Brain microvascular endothelial cell (primary cell): Measurements from ENCODE around the gene DAD1.
A peak's percentile ranks its signal among the peaks of the same experiment; 100 is the strongest.

Experiments
- DNase-seq: peaks from one replicate; pipeline ENCODE4 v3.0.0-alpha.2; 2020
- H3K27ac ChIP-seq: fragments of 250-450 bp; sonication (Bioruptor Pico); 2 replicates; pipeline ENCODE4 v1.5.1; 2020; ENCODE audit warnings: mild to moderate bottlenecking, moderate library complexity
- H3K27me3 ChIP-seq: fragments of 250-450 bp; sonication (Bioruptor Pico); replicated peaks from 2 replicates; pipeline ENCODE4 v1.5.1; 2020; ENCODE audit warnings: mild to moderate bottlenecking
- H3K36me3 ChIP-seq: fragments of 250-450 bp; sonication (Bioruptor Pico); replicated peaks from 2 replicates; pipeline ENCODE4 v1.5.1; 2020; ENCODE audit warnings: mild to moderate bottlenecking
- H3K4me3 ChIP-seq: 2 replicates; pipeline ENCODE4 v1.5.1; 2011; ENCODE audit warnings: low read depth, mild to moderate bottlenecking, control low read depth, low read length, moderate library complexity
- in situ Hi-C: cut with HindIII; loops from 2 replicates; pipeline ENCODE4 v1.10.0; 2017; ENCODE audit warnings: low sequenced_read_pairs, low pct_ligation_motif_present
- TF ChIP-seq, protein P1 (sequence below): IDR thresholded peaks from 2 replicates; pipeline ENCODE4 v1.5.1; 2011; ENCODE audit warnings: low read depth, mild to moderate bottlenecking, moderate library complexity, low read length, control low read depth, inconsistent platforms; ENCODE audit errors: missing control alignments

The DAD1 gene

GRCh38 chr14:22613736-22614239, 24.8 kb upstream of the DAD1 start:
- H3K27ac ChIP-seq = peak overlapping the region; percentile 89
- H3K4me3 ChIP-seq = no peak overlapping the region
- TF ChIP-seq, protein P1, sequence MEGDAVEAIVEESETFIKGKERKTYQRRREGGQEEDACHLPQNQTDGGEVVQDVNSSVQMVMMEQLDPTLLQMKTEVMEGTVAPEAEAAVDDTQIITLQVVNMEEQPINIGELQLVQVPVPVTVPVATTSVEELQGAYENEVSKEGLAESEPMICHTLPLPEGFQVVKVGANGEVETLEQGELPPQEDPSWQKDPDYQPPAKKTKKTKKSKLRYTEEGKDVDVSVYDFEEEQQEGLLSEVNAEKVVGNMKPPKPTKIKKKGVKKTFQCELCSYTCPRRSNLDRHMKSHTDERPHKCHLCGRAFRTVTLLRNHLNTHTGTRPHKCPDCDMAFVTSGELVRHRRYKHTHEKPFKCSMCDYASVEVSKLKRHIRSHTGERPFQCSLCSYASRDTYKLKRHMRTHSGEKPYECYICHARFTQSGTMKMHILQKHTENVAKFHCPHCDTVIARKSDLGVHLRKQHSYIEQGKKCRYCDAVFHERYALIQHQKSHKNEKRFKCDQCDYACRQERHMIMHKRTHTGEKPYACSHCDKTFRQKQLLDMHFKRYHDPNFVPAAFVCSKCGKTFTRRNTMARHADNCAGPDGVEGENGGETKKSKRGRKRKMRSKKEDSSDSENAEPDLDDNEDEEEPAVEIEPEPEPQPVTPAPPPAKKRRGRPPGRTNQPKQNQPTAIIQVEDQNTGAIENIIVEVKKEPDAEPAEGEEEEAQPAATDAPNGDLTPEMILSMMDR = no peak
- H3K36me3 ChIP-seq = peaks cover 15% of the 10 kb centered on the region
- DNase-seq = no peak
- in situ Hi-C loops = no loop called here
- no peaks in the 10 kb centered on the region for H3K27me3 ChIP-seq

GRCh38 chr14:22613106-22613695, 24.2 kb upstream of the DAD1 start:
- no peaks in the 10 kb centered on the region for H3K27me3 ChIP-seq
- no peak for DNase-seq
- in situ Hi-C loops = no loop called here
- H3K27ac ChIP-seq = peak overlapping the region; percentile 89
- H3K36me3 ChIP-seq = peaks cover 15% of the 10 kb centered on the region
- no peak overlapping the region for H3K4me3 ChIP-seq
- TF ChIP-seq, protein P1 = peak; percentile 42

DNA sequence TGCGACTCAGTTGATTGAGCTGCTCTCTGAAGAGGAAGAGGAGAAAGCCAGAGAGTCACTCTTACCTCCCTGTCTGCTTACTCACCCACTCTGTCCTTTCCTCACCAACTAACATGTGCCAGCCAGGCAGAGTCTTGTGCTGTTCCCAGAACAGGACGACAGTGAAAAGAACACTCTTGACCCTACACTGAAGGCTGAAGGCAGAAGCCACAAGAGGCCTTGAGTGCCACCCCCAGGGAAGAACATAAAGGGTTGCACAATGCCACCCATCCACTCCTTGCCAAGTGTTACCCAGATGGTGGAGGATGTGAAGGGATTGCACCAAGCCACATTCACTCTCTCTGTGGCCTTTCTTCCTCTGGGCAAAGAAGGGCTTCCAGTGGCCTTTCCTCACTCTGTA, 21.9 kb upstream of the DAD1 start:
- Histone ChIP-seq H3K27ac (no peak overlapping the region), H3K36me3 (peaks cover 22% of the 10 kb centered on the region), H3K27me3 (no peaks in the 10 kb centered on the region), H3K4me3 (no peak overlapping the region)
- DNase-seq = no peak
- in situ Hi-C loops = no loop called here
- TF ChIP-seq, protein P1 = no peak

DNA sequence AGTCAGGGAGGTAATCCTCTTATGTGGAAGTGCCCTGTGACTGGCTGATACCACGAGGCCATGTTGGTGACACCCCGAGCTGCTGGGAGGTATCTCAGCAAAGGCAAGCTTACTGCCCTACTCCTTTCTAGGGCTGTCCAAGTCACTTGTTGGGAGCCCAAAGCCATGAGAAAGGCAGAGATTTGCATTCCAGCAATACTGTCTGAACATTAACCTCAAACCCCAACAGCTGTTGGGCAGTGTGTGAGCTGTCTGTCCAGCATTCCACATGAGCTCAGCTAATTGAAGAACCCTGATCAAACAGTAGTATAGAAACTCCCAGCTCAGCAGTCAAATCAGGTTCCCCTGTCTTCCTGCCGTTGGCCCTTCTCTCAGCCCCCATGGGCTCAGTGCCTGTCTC, 18.3 kb upstream of the DAD1 start:
- Histone ChIP-seq H3K27ac (no peak overlapping the region), H3K27me3 (no peaks in the 10 kb centered on the region), H3K36me3 (peaks cover 41% of the 10 kb centered on the region), H3K4me3 (no peak overlapping the region)
- TF ChIP-seq, protein P1 = no peak
- in situ Hi-C loops = no loop called here
- DNase-seq = no peak

DNA sequence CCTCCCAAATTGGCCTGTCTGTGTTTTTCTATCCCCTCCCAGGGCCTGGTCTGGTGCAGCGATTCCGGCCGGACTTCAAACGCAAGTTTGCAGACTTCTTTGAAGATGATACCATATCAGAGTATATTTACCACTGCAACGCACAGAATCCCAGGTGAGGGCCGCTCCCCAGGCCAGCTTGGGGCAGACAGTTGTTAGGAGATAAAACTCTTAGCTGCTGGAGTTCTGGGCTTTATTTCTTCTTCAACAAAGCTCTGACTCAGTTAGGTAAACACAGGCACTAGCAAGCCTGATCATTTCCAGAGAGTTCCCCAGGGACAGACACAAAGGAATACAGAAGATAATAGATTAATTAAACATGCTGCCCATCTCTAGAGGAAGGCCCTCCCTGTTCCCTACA, 17.4 kb upstream of the DAD1 start:
- no peak overlapping the region for H3K27ac ChIP-seq
- in situ Hi-C loops = no loop called here

DNA sequence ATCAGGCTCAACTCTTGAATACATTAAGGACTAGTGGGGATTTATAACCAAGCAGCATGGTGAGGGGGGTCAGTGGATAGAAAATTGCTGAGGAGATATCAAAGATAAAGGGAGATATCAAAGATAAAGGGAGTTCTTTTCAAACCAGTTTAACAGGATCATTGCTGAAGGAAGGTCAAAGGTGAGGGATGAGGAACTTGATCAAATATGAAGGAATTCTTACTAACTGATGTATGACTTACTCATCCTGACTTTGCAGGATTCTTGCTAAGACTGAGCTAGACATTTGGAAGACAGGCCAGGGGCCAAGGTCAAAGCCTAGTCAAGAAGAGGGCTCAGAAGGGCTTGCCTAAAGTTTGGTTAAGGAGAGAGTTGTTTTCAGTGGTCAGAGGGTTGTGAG, 13.8 kb upstream of the DAD1 start:
- no peak overlapping the region for H3K4me3 ChIP-seq
- in situ Hi-C loops = no loop called here
- DNase-seq = peak; percentile 20
- H3K27me3 ChIP-seq = no peaks in the 10 kb centered on the region
- peaks cover 34% of the 10 kb centered on the region for H3K36me3 ChIP-seq
- H3K27ac ChIP-seq = no peak overlapping the region
- TF ChIP-seq, protein P1 = no peak

More for the DNA sequence above, 17.4 kb upstream of the DAD1 start:
- H3K27me3 ChIP-seq = no peaks in the 10 kb centered on the region
- no peak overlapping the region for H3K4me3 ChIP-seq
- TF ChIP-seq, protein P1 = no peak
- DNase-seq = peak; percentile 49
- peaks cover 45% of the 10 kb centered on the region for H3K36me3 ChIP-seq
